H1 (cell line): ENCODE results near the gene CEP41. TPM values are rescaled to one million over a fixed set of nuclear protein-coding genes. Genes with fewer than 3 reads are reported as not detected.

ENCODE experiments used
- CTCF ChIA-PET: fragments of 300-600 bp; sonication (Branson Sonifier 250); formaldehyde crosslinking; loops from one replicate; lab custom pipeline; 2021; ENCODE audit not compliant: partially characterized antibody; lab: Charles Lee
- POLR2A ChIA-PET: fragments of 300-600 bp; sonication (Branson Sonifier 250); formaldehyde crosslinking; loops from one replicate; lab custom pipeline; 2021; ENCODE audit warnings: inconsistent platforms; ENCODE audit not compliant: partially characterized antibody; lab: Charles Lee
- DNase-seq, 2 experiments: peaks; one replicate each; pipeline versions ENCODE4 v3.0.0 to v3.0.0-alpha.2; 2010 to 2022; ENCODE audit warnings: low spot score in 2 of 2, low read depth in 1 of 2, mixed read lengths in 1 of 2
- FAIRE-seq: peaks from 2 replicates; lab custom pipeline; 2011; peaks lifted over from hg19 to GRCh38; lab: Jason Lieb, UNC
- H2AFZ ChIP-seq: 2 replicates; pipeline ENCODE4 v1.8.1; 2012; ENCODE audit warnings: low read length, inconsistent platforms
- H2AK5ac ChIP-seq: 2 replicates; pipeline ENCODE4 v1.6.1; 2013; ENCODE audit warnings: low read depth, low read length
- H2BK120ac ChIP-seq: replicated peaks from 2 replicates; pipeline ENCODE3; 2013; ENCODE audit warnings: low read depth, low read length, inconsistent platforms
- H2BK12ac ChIP-seq: 2 replicates; pipeline ENCODE4 v1.6.1; 2013; ENCODE audit warnings: low read depth, low read length
- H2BK15ac ChIP-seq: 2 replicates; pipeline ENCODE4 v1.6.1; 2013; ENCODE audit warnings: low read length
- H2BK20ac ChIP-seq: 2 replicates; pipeline ENCODE4 v1.6.1; 2013; ENCODE audit warnings: low read length
- H2BK5ac ChIP-seq: 2 replicates; pipeline ENCODE4 v1.6.1; 2013; ENCODE audit warnings: low read depth, low read length
- H3K14ac ChIP-seq: 2 replicates; pipeline ENCODE4 v1.6.1; 2013; ENCODE audit warnings: inconsistent platforms; ENCODE audit not compliant: insufficient read length
- H3K18ac ChIP-seq: 2 replicates; pipeline ENCODE4 v1.6.1; 2013; ENCODE audit warnings: low read length; ENCODE audit errors: extremely low read depth
- H3K23ac ChIP-seq: 2 replicates; pipeline ENCODE4 v1.6.1; 2013; ENCODE audit warnings: inconsistent platforms; ENCODE audit not compliant: insufficient read length
- H3K23me2 ChIP-seq: 2 replicates; pipeline ENCODE4 v1.6.1; 2013; ENCODE audit warnings: low read depth, low read length
- H3K27ac ChIP-seq: 2 replicates; pipeline ENCODE4 v1.6.1; 2011; ENCODE audit warnings: low read depth, low read length, inconsistent platforms
- H3K27me3 ChIP-seq, 4 experiments: replicated peaks in 1 of 4; 1 replicate in 1 of 4; 2 replicates in 3 of 4; pipeline versions ENCODE4 v1.6.1 to v1.8.1; 2011 to 2013; ENCODE audit warnings: low read length in 3 of 4, mild to moderate bottlenecking in 3 of 4, inconsistent platforms in 2 of 4, mixed read lengths in 2 of 4, moderate library complexity in 1 of 4; ENCODE audit not compliant: control insufficient read depth in 3 of 4, insufficient read depth in 3 of 4; ENCODE audit errors: extremely low read depth in 1 of 4
- H3K36me3 ChIP-seq, 4 experiments: 2 replicates each; pipeline versions ENCODE4 v1.6.1 to v1.8.1; 2011 to 2013; ENCODE audit warnings: mild to moderate bottlenecking in 4 of 4, low read length in 3 of 4, moderate library complexity in 2 of 4, control low read depth in 1 of 4, inconsistent platforms in 1 of 4; ENCODE audit not compliant: insufficient read depth in 4 of 4, control insufficient read depth in 2 of 4
- H3K4ac ChIP-seq: replicated peaks from 2 replicates; pipeline ENCODE3; 2013; ENCODE audit warnings: low read length, low read depth, mixed read lengths, inconsistent platforms; ENCODE audit not compliant: insufficient read length
- H3K4me1 ChIP-seq, 4 experiments: replicated peaks in 1 of 4; 1 replicate in 1 of 4; 2 replicates in 3 of 4; pipeline versions ENCODE4 v1.6.1 to v1.8.1; 2011 to 2013; ENCODE audit warnings: low read length in 3 of 4, inconsistent platforms in 2 of 4, mixed read lengths in 1 of 4; ENCODE audit not compliant: insufficient read depth in 4 of 4, control insufficient read depth in 3 of 4
- H3K4me2 ChIP-seq, 2 experiments: 2 replicates each; pipeline versions ENCODE4 v1.6.1 to v1.8.1; 2011 to 2013; ENCODE audit warnings: low read depth in 2 of 2, low read length in 2 of 2, control low read depth in 1 of 2, inconsistent platforms in 1 of 2, mild to moderate bottlenecking in 1 of 2; ENCODE audit not compliant: insufficient read depth in 1 of 2
- H3K4me3 ChIP-seq, 4 experiments: fragments of 200-600, 300-600 bp in 1 of 4; sonication (generic), shearing (Covaris generic), sonication (Bioruptor Twin) in 1 of 4; 2 replicates each; pipeline versions ENCODE4 v1.5.1 to v1.8.1; 2011 to 2016; ENCODE audit warnings: low read length in 4 of 4, low read depth in 3 of 4, control low read depth in 2 of 4, inconsistent platforms in 2 of 4, mild to moderate bottlenecking in 2 of 4, mixed read lengths in 1 of 4, moderate library complexity in 1 of 4; ENCODE audit not compliant: insufficient read depth in 2 of 4; ENCODE audit errors: extremely low read depth in 1 of 4
- H3K56ac ChIP-seq: replicated peaks from 2 replicates; pipeline ENCODE3; 2013; ENCODE audit warnings: low read depth, mild to moderate bottlenecking, mixed read lengths, low read length, inconsistent platforms; ENCODE audit not compliant: insufficient read length
- H3K79me1 ChIP-seq: 2 replicates; pipeline ENCODE4 v1.6.1; 2013; ENCODE audit warnings: low read depth, low read length, control low read depth
- H3K79me2 ChIP-seq, 2 experiments: 2 replicates each; pipeline versions ENCODE4 v1.6.1 to v1.8.1; 2012 to 2013; ENCODE audit warnings: low read length in 2 of 2, mild to moderate bottlenecking in 2 of 2, inconsistent platforms in 1 of 2; ENCODE audit not compliant: insufficient read depth in 2 of 2, control insufficient read depth in 1 of 2
- H3K9ac ChIP-seq, 4 experiments: replicated peaks in 1 of 4; 1 replicate in 1 of 4; 2 replicates in 3 of 4; pipeline versions ENCODE4 v1.6.1 to v1.8.1; 2011 to 2013; ENCODE audit warnings: low read depth in 3 of 4, low read length in 3 of 4, control low read depth in 2 of 4, mild to moderate bottlenecking in 2 of 4, moderate library complexity in 2 of 4, inconsistent platforms in 1 of 4; ENCODE audit errors: extremely low read depth in 1 of 4
- H3K9me3 ChIP-seq, 2 experiments: 2 replicates each; pipeline versions ENCODE4 v1.6.1 to v1.8.1; 2012 to 2013; ENCODE audit warnings: mild to moderate bottlenecking in 2 of 2, moderate library complexity in 2 of 2, control low read depth in 1 of 2, inconsistent platforms in 1 of 2, low read depth in 1 of 2, low read length in 1 of 2, mixed read lengths in 1 of 2; ENCODE audit not compliant: insufficient read depth in 2 of 2
- H4K20me1 ChIP-seq, 2 experiments: replicated peaks in 1 of 2; 2 replicates each; pipeline versions ENCODE3 to v1.8.1; 2011 to 2013; ENCODE audit warnings: inconsistent platforms in 2 of 2, low read length in 2 of 2, mild to moderate bottlenecking in 1 of 2; ENCODE audit not compliant: insufficient read depth in 2 of 2, control insufficient read depth in 1 of 2
- H4K5ac ChIP-seq: 2 replicates; pipeline ENCODE4 v1.6.1; 2013; ENCODE audit warnings: low read length, low read depth, mixed read lengths, inconsistent platforms; ENCODE audit not compliant: insufficient read length
- H4K8ac ChIP-seq: 2 replicates; pipeline ENCODE4 v1.8.0; 2013; ENCODE audit warnings: mild to moderate bottlenecking, moderate library complexity, low read length, inconsistent platforms; ENCODE audit not compliant: insufficient read depth; ENCODE audit errors: extremely low read depth
- H4K91ac ChIP-seq: replicated peaks from 2 replicates; pipeline ENCODE3; 2013; ENCODE audit warnings: low read length, mixed read lengths, inconsistent platforms; ENCODE audit not compliant: insufficient read length
- MAFK ChIP-seq: IDR thresholded peaks from 2 replicates; pipeline ENCODE4 v1.6.1; 2012; ENCODE audit warnings: low read depth, mild to moderate bottlenecking, improper control_type of control experiment, low read length
- WGBS, 2 experiments: shearing (Covaris generic) in 1 of 2; methylation state at CpG; one replicate each; pipeline versions ENCODE4 v1.1.6 to v1.1.7; 2013 to 2015; ENCODE audit warnings: low lambda C conversion rate in 2 of 2, mixed read lengths in 2 of 2, inconsistent platforms in 1 of 2, low coverage in 1 of 2, missing lambda C conversion rate in 1 of 2; ENCODE audit not compliant: insufficient replicate concordance in 2 of 2, insufficient coverage in 1 of 2, insufficient read length in 1 of 2; ENCODE audit errors: extremely low coverage in 1 of 2, missing lambda C conversion rate in 1 of 2; 5-methylcytosine and 5-hydroxymethylcytosine counted together
- polyA plus RNA-seq, 7 experiments: library from polyadenylated mRNA; depleted of rRNA in 3 of 7; stranded (reverse) in 5 of 7; unstranded in 2 of 7; fragments of >200 nt in 5 of 7; fragments of 200-250 nt in 2 of 7; gene quantifications; 1 replicate in 5 of 7; 2 replicates in 1 of 7; 4 replicates in 1 of 7; pipeline versions ENCODE4 v1.2.1 to v1.2.3, GENCODE V29; 2011 to 2013; ENCODE audit warnings: missing spikeins in 2 of 7, mixed read lengths in 2 of 7
- total RNA-seq: library from RNA; stranded (reverse); fragmentation: NEBNext Ultra II Directional; extraction: Animal tissue kit (Norgen Biotek cat#: 25700); gene quantifications from 2 replicates; pipeline ENCODE4 v1.2.1, GENCODE V29; 2021

The CEP41 gene
- total and polyA plus RNA-seq, 2 of the 8 experiments (the other 6 are each of a cell fraction or from before 2014, with no cell fraction given): 9.3 to 12.8 TPM

DNA sequence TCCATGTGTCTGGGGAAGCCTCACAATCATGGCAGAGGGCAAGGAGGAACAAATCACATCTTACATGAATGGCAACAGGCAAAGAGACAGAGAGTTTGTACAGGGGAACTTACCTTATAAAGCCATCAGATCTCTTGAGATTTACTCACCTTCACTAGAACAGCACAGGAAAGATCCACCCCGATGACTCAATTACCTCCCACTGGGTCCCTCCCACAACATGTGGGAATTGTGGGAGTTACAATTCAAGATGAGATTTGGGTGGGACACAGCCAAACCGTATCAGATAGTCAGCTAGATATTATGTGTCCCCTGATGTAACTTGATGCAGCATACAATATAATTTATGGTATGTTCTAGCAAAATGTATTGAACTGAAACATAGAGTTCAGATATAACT, 14.1 kb upstream of the CEP41 start:
- Histone ChIP-seq H2BK15ac (no peak overlapping the region), H3K79me2 (no peaks in the 10 kb centered on the region), H3K27me3 (no peaks in the 10 kb centered on the region), H3K4me3 (no peak overlapping the region), H3K4me2 (no peak overlapping the region), H3K36me3 (no peaks in the 10 kb centered on the region), H2BK20ac (no peak overlapping the region), H4K8ac (no peak overlapping the region), H2AK5ac (no peak overlapping the region), H3K23ac (no peak overlapping the region), H2AFZ (no peak overlapping the region), H2BK5ac (no peak overlapping the region), H3K4me1 (no peaks in the 10 kb centered on the region), H3K9me3 (peaks cover 6 to 7% of the 10 kb centered on the region in 2 experiments; a peak in 1 of 4 replicates), H3K18ac (no peak overlapping the region), H3K27ac (no peak overlapping the region), H4K5ac (no peak overlapping the region), H3K56ac (no peak overlapping the region), H3K79me1 (no peaks in the 10 kb centered on the region), H4K91ac (no peak overlapping the region), H4K20me1 (no peaks in the 10 kb centered on the region), H3K4ac (no peak overlapping the region), H3K14ac (no peak overlapping the region), H3K9ac (no peak overlapping the region), H2BK120ac (no peak overlapping the region), H3K23me2 (no peaks in the 10 kb centered on the region; the same call in 1 of the 2 replicates), H2BK12ac (no peak overlapping the region)
- DNase-seq: no peak
- 88% methylated on average over 2 of the region's 2 CpGs; no CpG with 5 or more reads in 1 of the 2 experiments for WGBS, 2 experiments
- CTCF ChIA-PET: no interaction called here
- POLR2A ChIA-PET: interaction anchor here (1.5 kb wide), 1 partner anchor 182 kb away, joined by 3 read pairs; no protein-coding TSS in a partner anchor
- no peak for FAIRE-seq
- TF ChIP-seq MAFK: no peak
